Measurements from ENCODE around the gene CCL5. TPM values are rescaled to one million over a fixed set of nuclear protein-coding genes. Genes with fewer than 3 reads are reported as not detected.
"Not testable (repeated sequence)": the region's sequence is repeated elsewhere in the genome, so short reads cannot be mapped to it uniquely, and the experiment has no call there.

Gene CCL5
- total RNA-seq, 1 experiment from 2014 or later, result 0.29 TPM

DNA sequence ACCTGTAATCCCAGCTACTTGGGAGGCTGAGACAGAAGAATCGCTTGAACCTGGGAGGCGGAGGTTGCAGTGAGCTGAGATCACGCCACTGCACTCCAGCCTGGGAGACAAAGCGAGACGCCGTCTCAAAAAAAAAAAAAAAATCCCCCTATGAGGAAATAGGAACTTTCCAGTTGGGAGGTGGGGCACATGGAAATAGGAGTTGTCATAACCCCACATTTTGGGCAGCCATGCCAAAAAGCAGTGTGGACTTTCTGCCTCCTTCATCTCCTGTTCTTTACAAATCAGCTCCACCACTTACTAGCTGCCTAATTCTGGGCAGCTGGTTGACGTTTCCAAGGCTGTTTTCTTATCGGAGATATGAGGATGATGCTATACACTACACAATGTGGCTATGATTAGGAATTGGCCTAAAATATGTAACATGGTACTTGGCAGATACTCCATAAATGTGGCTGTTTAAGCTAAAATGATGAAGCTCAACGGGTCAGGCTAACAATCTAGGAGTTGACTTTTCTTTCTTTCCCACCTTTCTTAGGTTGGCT is 21.5 kb upstream of the CCL5 start:
- in situ Hi-C loops (cut with HindIII; ENCODE audit: low pct_unique_long_range_greater_than_20kb, low sequenced_read_pairs), result no loop called here
- DNase-seq (ENCODE audit: low read depth, low spot score), result no peak

DNA sequence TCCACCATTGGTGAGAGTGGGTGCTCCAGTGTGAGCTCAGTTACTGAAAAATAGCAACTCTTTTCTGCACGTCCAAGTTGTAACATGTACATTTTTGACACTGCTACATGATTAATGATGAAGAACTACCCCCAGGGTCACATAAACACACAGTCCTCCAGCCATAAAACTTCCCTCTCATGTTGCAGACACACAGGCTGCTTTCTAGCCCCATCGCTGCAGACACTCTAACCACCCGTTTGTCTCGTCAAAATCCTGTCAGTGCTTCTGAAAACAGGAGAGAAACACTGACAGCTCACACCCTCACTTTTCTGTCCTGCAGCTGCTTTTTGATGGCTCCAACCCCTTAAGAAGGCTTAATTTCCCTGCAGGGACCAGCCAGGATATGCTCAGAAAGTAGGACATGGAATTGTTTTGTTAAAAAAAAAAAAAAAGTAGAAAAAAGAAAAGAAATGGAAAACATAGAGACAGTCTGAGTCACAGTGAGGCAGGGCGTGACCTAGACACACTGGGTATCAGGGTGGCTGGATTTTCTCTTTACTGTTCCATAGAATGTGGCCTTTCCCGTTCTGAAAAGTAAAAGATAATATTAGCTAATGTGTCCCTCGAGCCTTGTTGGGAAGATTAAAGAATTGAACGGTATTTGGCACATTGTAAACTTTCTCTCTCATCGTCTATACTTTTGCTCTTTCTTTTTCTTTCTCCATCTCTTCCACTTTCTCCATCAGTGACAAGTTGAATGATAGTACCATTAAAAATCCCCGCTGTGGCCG is 20.7 kb upstream of the CCL5 start:
- in situ Hi-C loops (cut with HindIII; ENCODE audit: low pct_unique_long_range_greater_than_20kb, low sequenced_read_pairs), result no loop called here

DNA sequence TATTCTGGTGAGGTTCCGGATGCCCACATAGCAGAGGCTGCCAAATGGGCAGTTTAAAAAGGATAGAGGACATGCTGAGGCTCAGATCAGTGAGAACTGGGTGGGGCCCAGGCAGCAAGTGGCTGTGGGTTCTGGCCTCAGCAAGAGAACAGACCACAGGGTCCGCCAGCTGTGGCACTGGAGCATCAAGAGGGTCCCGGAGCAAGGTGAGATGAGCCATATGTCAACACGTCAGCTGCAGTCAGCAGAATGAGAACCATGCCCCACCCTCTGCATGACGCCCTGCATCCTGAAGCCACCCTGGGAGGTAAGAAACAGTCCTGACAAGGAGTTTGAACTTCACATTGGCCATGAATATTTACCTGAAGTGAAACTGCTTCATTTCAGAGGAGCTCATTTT is 20.1 kb upstream of the CCL5 start:
- in situ Hi-C loops (cut with HindIII; ENCODE audit: low pct_unique_long_range_greater_than_20kb, low sequenced_read_pairs), result no loop called here
- no peak for DNase-seq (ENCODE audit: low read depth, low spot score)

More for the DNA sequence above, 20.7 kb upstream of the CCL5 start:
- no peak for DNase-seq (ENCODE audit: low read depth, low spot score)

DNA sequence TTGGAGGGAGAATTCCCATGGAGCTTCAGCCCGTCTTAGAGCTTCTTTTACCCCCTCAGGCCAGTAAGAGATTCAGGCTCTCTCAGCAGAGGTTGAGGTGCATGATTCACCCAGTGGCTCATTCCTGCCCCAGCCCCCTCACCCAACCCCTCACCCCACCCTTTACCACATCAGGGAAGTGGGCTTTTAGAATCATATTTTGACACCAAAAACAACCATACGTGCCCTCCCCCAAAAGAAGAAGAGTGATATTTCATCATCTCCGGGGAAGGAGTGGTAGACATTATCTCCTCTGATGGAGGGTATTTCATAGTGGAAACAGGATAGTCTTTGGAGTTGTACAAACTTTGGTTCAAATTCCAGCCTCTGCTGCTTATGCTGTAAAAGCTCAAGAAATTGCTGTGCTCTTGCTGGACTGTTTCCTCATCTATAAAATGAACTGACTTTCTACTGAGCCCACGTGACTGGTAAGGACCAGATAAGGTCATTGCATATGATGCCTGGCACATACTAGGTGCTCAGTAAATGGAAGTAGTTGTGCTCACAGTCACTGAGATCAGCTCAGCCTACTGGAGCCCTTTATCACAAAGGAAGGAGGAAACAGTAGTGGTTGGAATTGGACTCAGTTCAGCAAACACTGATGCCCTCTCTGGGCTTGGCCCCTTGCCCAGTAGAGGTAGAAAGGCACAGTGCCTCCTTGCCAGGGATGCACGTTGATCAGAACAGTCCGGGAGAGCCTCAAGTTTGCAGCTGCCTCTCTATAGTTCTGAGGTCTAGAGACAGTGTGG is 18.3 kb upstream of the CCL5 start:
- no peak for DNase-seq (ENCODE audit: low read depth, low spot score)
- in situ Hi-C loops (cut with HindIII; ENCODE audit: low pct_unique_long_range_greater_than_20kb, low sequenced_read_pairs), result no loop called here

DNA sequence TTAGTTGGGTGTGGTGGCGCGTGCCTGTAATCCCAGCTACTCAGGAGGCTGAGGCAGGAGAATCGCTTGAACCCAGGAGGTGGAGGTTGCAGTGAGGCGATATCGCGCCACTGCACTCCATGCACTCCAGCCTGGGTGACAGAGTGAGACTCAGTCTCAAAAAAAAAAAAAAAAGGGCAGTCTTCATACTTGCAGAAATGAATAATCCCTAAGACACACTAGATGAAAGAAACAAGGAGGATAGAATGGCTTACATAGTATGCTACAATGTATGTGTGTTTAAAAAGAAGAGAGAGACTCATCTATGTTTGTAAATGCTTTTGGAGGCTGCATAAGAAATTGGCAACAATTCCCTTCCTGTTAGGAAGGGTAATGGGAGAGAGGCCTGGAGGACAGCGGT is 17.6 kb upstream of the CCL5 start:
- in situ Hi-C loops (cut with HindIII; ENCODE audit: low pct_unique_long_range_greater_than_20kb, low sequenced_read_pairs); DNase-seq (ENCODE audit: low read depth, low spot score): not testable (repeated sequence)

DNA sequence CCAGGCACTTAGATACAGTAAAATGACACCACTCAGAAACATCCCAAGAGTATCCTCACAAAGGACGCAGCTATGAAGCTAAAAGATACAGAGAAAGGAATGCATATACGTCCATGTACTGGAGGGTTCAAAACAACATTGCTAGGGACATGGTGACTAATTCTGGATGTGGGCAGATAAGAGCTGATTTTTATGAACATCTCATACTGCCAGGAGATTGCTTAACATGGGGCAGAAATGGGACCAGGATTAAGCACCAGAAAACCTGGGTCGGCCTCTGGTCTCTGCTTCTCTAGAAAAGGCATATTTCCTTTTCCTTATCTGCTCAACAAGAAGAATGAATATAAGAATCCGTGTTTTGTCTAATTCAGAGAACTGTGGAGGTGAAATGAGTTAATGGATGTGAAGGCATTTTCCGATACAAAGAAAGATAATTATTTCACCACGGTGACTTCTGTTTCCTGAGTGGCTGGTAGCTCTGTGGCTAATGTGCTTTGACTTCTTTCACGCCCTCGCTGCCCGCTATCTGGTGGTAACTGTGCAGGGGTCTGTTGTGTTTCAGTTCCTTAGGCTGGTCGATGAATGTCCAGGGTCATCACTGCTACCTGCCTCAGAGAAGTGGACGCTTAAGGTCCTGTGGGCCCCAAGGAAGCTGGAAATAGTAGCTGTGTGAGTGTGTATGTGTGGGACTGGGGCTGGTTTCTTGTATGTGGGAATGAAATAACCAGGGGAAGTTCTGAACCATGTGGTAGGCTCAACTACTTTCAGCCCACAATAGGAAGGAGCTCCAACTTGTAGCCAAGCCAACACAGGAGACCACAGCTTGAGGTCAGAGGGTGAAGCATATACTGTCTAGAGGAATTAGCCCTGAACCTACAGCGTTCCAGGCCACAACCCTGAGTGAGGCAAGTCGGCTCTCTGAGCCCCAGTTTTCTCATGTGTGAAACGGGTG is 15.8 kb upstream of the CCL5 start:
- in situ Hi-C loops (cut with HindIII; ENCODE audit: low pct_unique_long_range_greater_than_20kb, low sequenced_read_pairs), result no loop called here
- no peak for DNase-seq (ENCODE audit: low read depth, low spot score)

DNA sequence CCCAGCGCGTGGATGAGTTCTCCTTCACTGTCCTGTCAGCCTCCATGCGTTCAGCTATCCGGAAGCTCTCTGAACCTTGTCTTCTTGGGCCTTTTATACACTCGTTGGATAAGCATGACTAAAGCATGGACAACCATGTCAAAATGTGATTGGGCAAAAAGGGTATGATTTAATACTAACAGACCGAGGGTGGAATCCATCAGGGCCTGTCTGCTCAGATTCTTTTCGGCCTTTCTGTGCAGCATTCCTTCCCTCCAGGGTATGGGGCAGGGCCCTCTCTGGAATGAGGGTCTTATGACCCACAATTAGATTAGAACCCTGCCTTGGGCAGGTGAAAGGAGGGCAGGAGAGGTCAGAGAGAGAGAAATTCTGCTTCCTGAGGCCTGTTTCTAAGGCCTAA is 14.0 kb upstream of the CCL5 start:
- in situ Hi-C loops (cut with HindIII; ENCODE audit: low pct_unique_long_range_greater_than_20kb, low sequenced_read_pairs), result no loop called here
- no peak for DNase-seq (ENCODE audit: low read depth, low spot score)

DNA sequence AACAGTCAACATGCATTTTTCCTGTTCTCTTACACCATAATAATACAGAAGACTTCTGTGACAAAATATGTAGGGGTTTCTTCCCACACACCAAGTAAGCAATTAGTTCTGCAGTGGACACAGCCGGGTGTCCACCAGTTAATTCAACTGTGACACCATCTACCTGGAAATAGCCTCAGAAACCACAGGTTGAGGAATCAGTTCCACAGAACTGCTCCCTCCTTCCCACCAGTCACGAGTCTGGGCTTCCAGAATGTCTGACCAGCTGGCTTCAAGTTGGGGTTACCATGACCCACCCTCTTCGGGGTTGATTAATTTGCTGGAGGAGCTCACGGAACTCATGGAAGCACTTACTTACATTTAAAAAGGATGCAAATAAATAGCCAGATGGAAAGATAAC is 13.6 kb upstream of the CCL5 start:
- no peak for DNase-seq (ENCODE audit: low read depth, low spot score)
- in situ Hi-C loops (cut with HindIII; ENCODE audit: low pct_unique_long_range_greater_than_20kb, low sequenced_read_pairs), result no loop called here

DNA sequence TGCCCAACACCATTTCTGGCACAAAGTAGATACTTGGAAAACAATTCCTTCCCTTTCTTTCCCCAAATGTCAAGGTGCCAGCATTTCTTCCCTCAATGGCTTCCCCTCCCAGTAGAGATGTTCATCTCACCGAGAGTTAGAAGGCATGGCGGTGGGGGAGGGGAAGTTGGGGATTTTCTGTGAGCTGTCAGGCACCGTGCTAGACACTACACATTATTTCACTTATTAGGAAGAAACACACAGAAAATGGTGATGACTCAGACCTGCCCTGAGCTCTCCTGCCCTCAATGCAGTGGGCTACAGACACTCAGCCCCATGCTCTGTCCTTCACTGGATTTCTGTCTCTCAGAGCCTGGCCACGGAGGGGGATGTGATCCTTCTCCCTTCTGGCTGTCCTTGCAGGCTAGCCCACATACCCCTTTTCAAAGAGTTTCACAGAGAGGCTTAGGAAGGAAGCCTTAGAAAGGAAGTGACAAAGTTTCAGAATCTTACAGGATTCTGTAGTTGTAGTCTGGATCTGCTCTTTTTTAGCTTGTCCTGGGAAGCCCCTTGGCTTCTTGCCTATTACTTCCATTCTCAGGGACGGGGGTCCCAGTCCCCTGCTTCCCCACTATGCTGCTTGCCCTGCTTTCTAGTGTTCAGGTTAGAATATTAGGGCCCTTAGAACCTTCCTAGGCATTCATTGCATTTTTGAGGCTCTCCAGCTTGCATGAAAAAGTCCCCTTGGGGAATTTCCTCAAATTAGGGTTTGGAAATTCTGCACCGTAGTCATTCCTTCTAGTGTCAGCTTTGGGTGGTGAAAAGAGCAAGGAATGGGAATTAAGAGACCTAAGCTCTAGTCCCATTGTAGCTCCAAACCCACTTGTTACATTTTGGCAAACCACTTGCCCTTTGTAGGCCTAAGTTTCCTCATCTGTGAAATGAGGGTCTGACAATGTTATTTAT is 12.2 kb upstream of the CCL5 start:
- in situ Hi-C loops (cut with HindIII; ENCODE audit: low pct_unique_long_range_greater_than_20kb, low sequenced_read_pairs), result no loop called here
- no peak for DNase-seq (ENCODE audit: low read depth, low spot score)

DNA sequence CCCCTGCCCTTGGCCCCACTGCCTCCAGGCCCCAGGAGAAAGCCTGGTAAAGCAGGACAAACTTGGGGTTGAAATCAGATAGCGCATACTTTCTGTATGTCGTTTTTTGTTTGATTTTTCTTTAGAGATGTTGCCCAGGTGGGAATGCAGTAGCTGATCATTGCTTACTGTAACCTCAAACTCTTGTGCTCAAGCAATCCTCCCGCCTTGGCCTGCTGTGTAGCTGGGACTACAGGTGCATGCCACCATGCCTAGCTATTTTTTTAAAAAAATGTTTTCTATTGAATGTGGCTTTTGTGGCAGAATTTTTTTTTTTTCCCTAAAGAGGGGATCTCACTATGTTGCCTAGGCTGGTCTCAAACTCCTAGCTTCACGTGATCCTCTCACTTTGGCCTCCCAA is 11.1 kb upstream of the CCL5 start:
- in situ Hi-C loops (cut with HindIII; ENCODE audit: low pct_unique_long_range_greater_than_20kb, low sequenced_read_pairs), result no loop called here
- no peak for DNase-seq (ENCODE audit: low read depth, low spot score)

DNA sequence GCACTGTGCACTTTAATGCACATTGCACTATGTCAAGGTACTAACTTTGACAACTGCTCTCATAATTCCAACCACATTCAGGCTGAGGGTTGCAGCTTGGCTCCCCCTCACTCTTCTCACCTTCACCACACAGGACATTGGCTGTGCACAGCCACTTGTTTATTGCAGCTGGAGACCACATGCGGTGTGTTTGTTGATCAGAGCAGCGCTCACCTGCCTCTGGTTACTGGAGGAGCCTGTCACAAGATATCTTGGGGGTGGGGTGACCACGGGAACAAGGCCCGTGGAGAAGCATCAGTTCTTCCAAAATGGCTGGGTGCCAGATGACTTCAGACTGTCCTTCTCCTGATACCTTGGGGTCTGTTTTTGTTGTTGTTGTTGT is 10.6 kb upstream of the CCL5 start:
- no peak for DNase-seq (ENCODE audit: low read depth, low spot score)
- in situ Hi-C loops (cut with HindIII; ENCODE audit: low pct_unique_long_range_greater_than_20kb, low sequenced_read_pairs), result no loop called here

DNA sequence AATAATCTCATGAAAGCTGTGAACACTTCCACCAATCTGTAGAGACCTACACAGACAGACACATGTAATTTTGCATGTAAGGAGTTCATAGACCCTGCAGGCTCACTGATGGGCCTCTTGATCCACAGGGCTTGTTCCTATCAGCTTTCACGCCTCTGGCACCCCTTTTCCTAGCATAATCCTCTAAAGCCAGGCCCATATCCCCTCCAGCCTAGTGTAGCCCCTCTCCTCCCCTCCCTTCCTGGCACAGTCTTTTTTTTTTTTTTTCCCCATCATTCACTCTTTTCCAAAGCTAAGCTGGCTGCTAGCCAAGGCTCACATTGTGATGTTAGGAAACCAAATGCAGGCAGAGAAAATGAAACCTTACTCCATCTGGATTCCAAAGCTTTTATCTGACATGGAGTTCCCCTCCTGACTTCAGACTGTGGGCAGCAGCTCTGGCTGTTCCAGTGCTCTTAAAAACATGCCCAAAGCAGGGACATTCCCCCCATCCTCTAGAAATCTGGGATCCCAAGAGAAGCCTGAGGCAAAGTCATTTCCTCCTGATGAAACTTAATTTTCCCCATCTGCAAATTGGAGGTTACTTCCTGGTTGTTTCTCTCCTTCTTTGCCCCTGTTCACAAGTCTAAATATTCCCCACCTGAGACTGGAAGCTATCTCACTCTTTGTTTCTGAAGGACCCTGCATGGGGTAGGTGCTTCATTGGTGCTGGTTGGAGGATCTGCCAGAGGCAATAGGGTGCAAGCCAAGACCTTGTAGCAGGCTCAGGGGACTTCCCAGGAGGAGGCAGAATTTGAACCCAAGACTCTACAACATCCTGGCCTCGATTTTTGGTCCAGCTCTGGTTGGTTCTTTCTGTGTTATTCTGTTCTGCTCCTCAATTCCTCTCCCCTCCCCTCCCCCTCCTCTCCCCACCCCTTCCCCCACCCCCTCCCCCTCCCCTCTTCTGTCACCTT is 9.9 kb upstream of the CCL5 start:
- DNase-seq (ENCODE audit: low read depth, low spot score), result no peak

DNA sequence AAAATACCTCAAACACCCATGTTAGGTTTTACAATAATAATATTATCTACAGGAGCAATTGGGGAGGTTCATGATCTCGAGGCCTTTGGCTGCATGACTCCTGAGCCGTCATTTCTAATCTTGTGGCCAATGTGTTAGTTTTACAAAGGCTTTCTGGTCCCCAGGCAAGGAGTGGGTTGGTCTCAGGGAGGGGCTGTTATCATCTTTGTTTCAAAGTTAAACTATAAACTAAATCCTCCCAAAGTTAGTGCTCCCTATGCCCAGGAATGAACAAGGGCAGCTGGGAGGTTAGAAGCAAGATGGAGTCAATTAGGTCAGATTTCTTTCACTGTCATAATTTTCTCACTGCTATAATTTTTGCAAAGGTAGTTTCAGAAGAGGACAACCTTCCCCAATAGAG is 9.1 kb upstream of the CCL5 start:
- no peak for DNase-seq (ENCODE audit: low read depth, low spot score)
- in situ Hi-C loops (cut with HindIII; ENCODE audit: low pct_unique_long_range_greater_than_20kb, low sequenced_read_pairs), result no loop called here

More for the DNA sequence above, 9.9 kb upstream of the CCL5 start:
- in situ Hi-C loops (cut with HindIII; ENCODE audit: low pct_unique_long_range_greater_than_20kb, low sequenced_read_pairs), result no loop called here

DNA sequence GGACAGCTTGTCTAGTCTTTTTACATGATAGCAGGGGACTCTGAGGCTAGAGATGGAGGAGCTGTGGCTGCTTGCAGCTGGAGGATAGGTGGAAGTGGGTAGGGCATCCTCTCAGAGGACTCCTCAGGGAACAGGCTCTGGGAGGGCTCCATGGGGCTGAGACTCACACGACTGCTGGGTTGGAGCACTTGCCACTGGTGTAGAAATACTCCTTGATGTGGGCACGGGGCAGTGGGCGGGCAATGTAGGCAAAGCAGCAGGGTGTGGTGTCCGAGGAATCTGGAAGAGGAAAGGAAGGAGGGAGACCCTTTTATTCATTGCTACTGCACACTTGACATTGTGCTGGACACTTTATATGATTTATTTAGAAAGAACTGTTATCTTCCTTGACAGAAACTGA is 1.8 kb downstream of the CCL5 start:
- DNase-seq (ENCODE audit: low read depth, low spot score), result no peak
- in situ Hi-C loops (cut with HindIII; ENCODE audit: low pct_unique_long_range_greater_than_20kb, low sequenced_read_pairs), result no loop called here

DNA sequence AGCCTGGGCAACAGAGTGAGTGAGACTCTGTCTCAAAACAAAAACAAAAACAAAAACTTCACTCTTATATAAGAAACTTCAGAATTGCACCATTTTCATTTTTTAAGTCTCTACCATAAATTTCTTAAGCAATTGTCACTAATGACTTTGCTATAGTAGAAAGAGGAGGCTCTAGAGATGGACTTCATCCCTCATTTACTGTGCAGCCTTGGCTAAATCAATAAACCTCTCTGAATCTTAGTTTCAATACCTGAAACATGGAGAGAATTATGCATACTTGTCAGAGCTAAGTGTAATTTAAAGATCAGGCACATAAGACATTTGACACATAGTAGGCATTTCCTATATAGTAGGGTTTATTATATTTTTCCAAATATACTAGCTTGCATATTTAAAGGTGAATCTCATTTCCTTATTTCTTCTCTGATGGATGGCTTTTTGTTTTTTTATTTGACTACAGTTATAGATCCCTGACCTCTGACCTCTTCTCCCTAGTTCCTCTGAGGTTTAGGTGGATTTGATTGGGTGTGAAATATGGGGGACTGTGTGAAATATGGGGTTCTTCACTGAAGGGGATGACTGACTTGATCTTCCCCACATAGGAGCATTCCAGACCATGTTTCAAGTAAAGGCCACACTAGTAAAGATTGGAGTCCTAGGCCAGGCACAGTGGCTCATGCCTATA is 2.7 kb downstream of the CCL5 start:
- no peak for DNase-seq (ENCODE audit: low read depth, low spot score)
- in situ Hi-C loops (cut with HindIII; ENCODE audit: low pct_unique_long_range_greater_than_20kb, low sequenced_read_pairs), result no loop called here

All from SK-MEL-5 (cell line).